ENCODE measurements around the gene RECQL5.
A peak's percentile ranks its signal among the peaks of the same experiment; 100 is the strongest.

RECQL5 gene

DNA sequence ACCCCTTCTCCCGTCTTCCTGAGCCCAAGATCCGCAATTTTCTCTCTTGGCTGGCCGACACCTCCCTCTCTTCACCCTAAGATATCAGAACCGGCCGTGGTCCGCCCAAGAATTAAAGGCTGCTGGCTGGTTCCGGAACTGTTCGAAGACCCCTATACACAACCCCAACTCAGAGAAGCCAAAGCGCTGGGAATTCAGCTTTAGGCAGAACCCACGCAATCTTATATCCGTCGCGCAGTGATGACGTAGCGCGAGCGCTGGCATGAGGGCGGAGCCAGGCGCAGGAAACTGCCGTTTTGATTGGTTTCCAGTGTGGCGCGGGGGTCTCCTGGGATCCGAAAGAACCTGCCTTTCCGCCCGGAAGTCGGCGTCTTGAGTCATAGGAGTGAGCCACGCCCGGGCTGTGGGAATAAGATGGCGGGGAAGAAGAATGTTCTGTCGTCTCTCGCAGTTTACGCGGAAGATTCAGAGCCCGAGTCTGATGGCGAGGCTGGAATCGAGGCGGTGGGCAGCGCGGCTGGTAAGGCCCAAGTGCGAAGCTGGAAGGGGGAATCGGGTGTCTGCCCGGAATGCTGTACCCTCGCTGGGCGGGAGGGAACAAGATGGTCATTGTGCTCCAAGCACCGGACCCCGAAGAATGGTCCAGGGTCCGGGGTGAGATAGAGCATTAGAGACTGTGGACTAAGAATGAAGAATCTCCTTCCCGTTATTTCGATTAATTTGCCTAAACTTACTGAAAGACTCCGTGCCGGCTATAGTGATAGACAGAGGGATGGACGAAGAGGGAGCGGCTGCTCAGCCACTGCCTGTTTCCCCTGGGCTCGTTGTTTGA lies at the start of gene RECQL5, which contains the start of gene SAP30BP:
Gene RECQL5 (minus strand): TSS at position 196 of the 832 bp plus-strand sequence. CDS start 597 bp downstream, outside the sequence.
Gene SAP30BP (plus strand): TSS at position 380 of the 832 bp plus-strand sequence. CDS start 35 bp downstream, at position 415.
- H3K9ac ChIP-seq (ENCODE audit: low read depth, low read length): peak within 1 kb of the TSS; percentile 67
- peak; percentile 98 for DNase-seq
- peak within 1 kb of the TSS; percentile 90 for H3K4me2 ChIP-seq (ENCODE audit: insufficient read depth, low read length)
- H3K27ac ChIP-seq (ENCODE audit: low read length): peak within 1 kb of the TSS; percentile 82
- H3K4me3 ChIP-seq (ENCODE audit: low read depth in 1 of 2, low read length in 2 of 2): peak within 1 kb of the TSS; percentile 75 to 86
- H2AFZ ChIP-seq (ENCODE audit: low read depth, low read length): peak within 1 kb of the TSS; percentile 88
- no peaks in the 10 kb centered on the region for H3K9me3 ChIP-seq (ENCODE audit: insufficient read depth, low read length, severe bottlenecking)
- H4K20me1 ChIP-seq (ENCODE audit: insufficient read depth, low read length): peaks cover 12% of the 10 kb centered on the region; the same call in 1 of the 2 replicates
- peaks cover 42% of the 10 kb centered on the region for H3K4me1 ChIP-seq (ENCODE audit: insufficient read depth, low read length)
- TF ChIP-seq CTCF (IDR thresholded peaks at IDR 0.05; ENCODE audit: borderline replicate concordance, extremely low read depth, low read length, poor library complexity, severe bottlenecking): no peak
- no peak for TF ChIP-seq EZH2 (IDR thresholded peaks at IDR 0.05; ENCODE audit: borderline replicate concordance, low read depth, low read length, severe bottlenecking)
- H3K27me3 ChIP-seq (ENCODE audit: insufficient read depth, low read length, poor library complexity): no peaks in the 10 kb centered on the region
- ATAC-seq (ENCODE audit: insufficient read depth, low read depth): peak; percentile 100
- peaks cover 65% of the 10 kb centered on the region for H3K79me2 ChIP-seq (ENCODE audit: insufficient read depth, low read length)
- peaks cover 48% of the 10 kb centered on the region for H3K36me3 ChIP-seq (ENCODE audit: insufficient read depth, low read length)

- no peaks in the 10 kb centered on the region for H4K20me1 ChIP-seq (ENCODE audit: insufficient read depth, low read length)
- no peak overlapping the region for H3K4me2 ChIP-seq (ENCODE audit: insufficient read depth, low read length)
- no peak overlapping the region for H2AFZ ChIP-seq (ENCODE audit: low read depth, low read length)
- no peak overlapping the region for H3K27ac ChIP-seq (ENCODE audit: low read length)
- no peak overlapping the region for H3K9ac ChIP-seq (ENCODE audit: low read depth, low read length)
- DNase-seq (no peak), ATAC-seq (ENCODE audit: insufficient read depth, low read depth) (no peak)
- no peaks in the 10 kb centered on the region for H3K79me2 ChIP-seq (ENCODE audit: insufficient read depth, low read length)
- H3K36me3 ChIP-seq (ENCODE audit: insufficient read depth, low read length): peaks cover 11% of the 10 kb centered on the region
- H3K4me1 ChIP-seq (ENCODE audit: insufficient read depth, low read length): no peaks in the 10 kb centered on the region
- no peaks in the 10 kb centered on the region for H3K9me3 ChIP-seq (ENCODE audit: insufficient read depth, low read length, severe bottlenecking)
- no peaks in the 10 kb centered on the region for H3K27me3 ChIP-seq (ENCODE audit: insufficient read depth, low read length, poor library complexity)
- no peak overlapping the region for H3K4me3 ChIP-seq (ENCODE audit: low read depth in 1 of 2, low read length in 2 of 2)
- TF ChIP-seq EZH2 (IDR thresholded peaks at IDR 0.05; ENCODE audit: borderline replicate concordance, low read depth, low read length, severe bottlenecking): no peak
- TF ChIP-seq CTCF (IDR thresholded peaks at IDR 0.05; ENCODE audit: borderline replicate concordance, extremely low read depth, low read length, poor library complexity, severe bottlenecking): no peak
Observed at GRCh38 chr17:75712446-75712845, 45.5 kb upstream of the RECQL5 start.

- Histone ChIP-seq H3K27ac (ENCODE audit: low read length) (no peak overlapping the region), H3K4me1 (ENCODE audit: insufficient read depth, low read length) (no peaks in the 10 kb centered on the region), H3K9me3 (ENCODE audit: insufficient read depth, low read length, severe bottlenecking) (no peaks in the 10 kb centered on the region), H3K79me2 (ENCODE audit: insufficient read depth, low read length) (no peaks in the 10 kb centered on the region), H4K20me1 (ENCODE audit: insufficient read depth, low read length) (peaks cover 7% of the 10 kb centered on the region; the same call in 1 of the 2 replicates), H3K4me3 (ENCODE audit: low read depth in 1 of 2, low read length in 2 of 2) (no peak overlapping the region), H3K27me3 (ENCODE audit: insufficient read depth, low read length, poor library complexity) (no peaks in the 10 kb centered on the region), H2AFZ (ENCODE audit: low read depth, low read length) (no peak overlapping the region), H3K4me2 (ENCODE audit: insufficient read depth, low read length) (no peak overlapping the region), H3K9ac (ENCODE audit: low read depth, low read length) (no peak overlapping the region), H3K36me3 (ENCODE audit: insufficient read depth, low read length) (peaks cover 65% of the 10 kb centered on the region)
- DNase-seq: no peak
- no peak for ATAC-seq (ENCODE audit: insufficient read depth, low read depth)
- TF ChIP-seq CTCF (IDR thresholded peaks at IDR 0.05; ENCODE audit: borderline replicate concordance, extremely low read depth, low read length, poor library complexity, severe bottlenecking) (no peak), EZH2 (IDR thresholded peaks at IDR 0.05; ENCODE audit: borderline replicate concordance, low read depth, low read length, severe bottlenecking) (no peak)
Observed at GRCh38 chr17:75707079-75707571, 40.2 kb upstream of the RECQL5 start.
